Measurements from ENCODE around the gene CHIT1. TPM values are rescaled to one million over a fixed set of nuclear protein-coding genes. Genes with fewer than 3 reads are reported as not detected.
A peak's percentile ranks its signal among the peaks of the same experiment; 100 is the strongest.

CHIT1 gene
- total RNA-seq, 1 donor from 2014 or later = not detected

GRCh38 chr1:203211812-203212211 is 17.7 kb downstream of the CHIT1 start:
- Histone ChIP-seq H3K36me3 (no peaks in the 10 kb centered on the region), H3K9me3 (no peaks in the 10 kb centered on the region), H3K27me3 (no peaks in the 10 kb centered on the region), H3K4me1 (no peaks in the 10 kb centered on the region), H3K4me3 (no peak overlapping the region), H3K27ac (no peak overlapping the region)
- peak in 1 of 2 donors; percentile 7 for DNase-seq (ENCODE audit: low spot score in 2 of 2)
- intact Hi-C loops (cut with DNase I) = no loop called here
- no peak for TF ChIP-seq CTCF (IDR thresholded peaks at IDR 0.05)

- Histone ChIP-seq H3K27ac (no peak overlapping the region), H3K4me1 (no peaks in the 10 kb centered on the region), H3K9me3 (no peaks in the 10 kb centered on the region), H3K27me3 (no peaks in the 10 kb centered on the region), H3K4me3 (no peak overlapping the region), H3K36me3 (no peaks in the 10 kb centered on the region)
- intact Hi-C loops (cut with DNase I) = no loop called here
- peak in 1 of 2 donors; percentile 8 for DNase-seq (ENCODE audit: low spot score in 2 of 2)
- no peak for TF ChIP-seq CTCF (IDR thresholded peaks at IDR 0.05)
These were observed 18.5 kb downstream of the CHIT1 start for GRCh38 chr1:203210988-203211387.

GRCh38 chr1:203210350-203210749 is 19.1 kb downstream of the CHIT1 start:
- no peaks in the 10 kb centered on the region for H3K27me3 ChIP-seq
- TF ChIP-seq CTCF (IDR thresholded peaks at IDR 0.05) = no peak
- H3K4me3 ChIP-seq = no peak overlapping the region
- H3K4me1 ChIP-seq = no peaks in the 10 kb centered on the region
- H3K27ac ChIP-seq = no peak overlapping the region
- intact Hi-C loops (cut with DNase I) = no loop called here
- H3K9me3 ChIP-seq = no peaks in the 10 kb centered on the region
- no peak for DNase-seq (ENCODE audit: low spot score in 2 of 2)
- H3K36me3 ChIP-seq = no peaks in the 10 kb centered on the region

- no peak overlapping the region for H3K4me3 ChIP-seq
These were observed 21.3 kb downstream of the CHIT1 start for GRCh38 chr1:203208181-203208580.

GRCh38 chr1:203207751-203208150 is 21.7 kb downstream of the CHIT1 start:
- Histone ChIP-seq H3K36me3 (no peaks in the 10 kb centered on the region), H3K9me3 (no peaks in the 10 kb centered on the region), H3K27me3 (no peaks in the 10 kb centered on the region), H3K4me3 (no peak overlapping the region), H3K27ac (no peak overlapping the region), H3K4me1 (no peaks in the 10 kb centered on the region)
- intact Hi-C loops (cut with DNase I) = no loop called here
- DNase-seq (ENCODE audit: low spot score in 2 of 2) = peak in 1 of 2 donors; percentile 24
- TF ChIP-seq CTCF (IDR thresholded peaks at IDR 0.05) = no peak

More at GRCh38 chr1:203208181-203208580, 21.3 kb downstream of the CHIT1 start:
- intact Hi-C loops (cut with DNase I) = no loop called here
- H3K27me3 ChIP-seq = no peaks in the 10 kb centered on the region
- no peak for DNase-seq (ENCODE audit: low spot score in 2 of 2)
- H3K36me3 ChIP-seq = no peaks in the 10 kb centered on the region
- no peaks in the 10 kb centered on the region for H3K9me3 ChIP-seq
- TF ChIP-seq CTCF (IDR thresholded peaks at IDR 0.05) = no peak
- no peak overlapping the region for H3K27ac ChIP-seq
- no peaks in the 10 kb centered on the region for H3K4me1 ChIP-seq

GRCh38 chr1:203206129-203206687 is 23.3 kb downstream of the CHIT1 start:
- H3K4me1 ChIP-seq = no peaks in the 10 kb centered on the region
- intact Hi-C loops (cut with DNase I) = no loop called here
- H3K27ac ChIP-seq = no peak overlapping the region
- no peak for TF ChIP-seq CTCF (IDR thresholded peaks at IDR 0.05)
- H3K4me3 ChIP-seq = no peak overlapping the region
- H3K27me3 ChIP-seq = no peaks in the 10 kb centered on the region
- H3K9me3 ChIP-seq = no peaks in the 10 kb centered on the region
- H3K36me3 ChIP-seq = no peaks in the 10 kb centered on the region
- DNase-seq (ENCODE audit: low spot score in 2 of 2) = no peak
